Fibroblast of pulmonary artery (primary cell): Measurements from ENCODE around the gene ARNT2.
A peak's percentile ranks its signal among the peaks of the same experiment; 100 is the strongest.

Source experiments
- DNase-seq: peaks from one replicate; pipeline ENCODE4 v3.0.0-alpha.2; 2010; ENCODE audit warnings: low read depth
- H3K4me3 ChIP-seq: replicated peaks from 2 replicates; pipeline ENCODE4 v1.5.1; 2011; ENCODE audit warnings: low read depth, mild to moderate bottlenecking, control low read depth, low read length, moderate library complexity
- TF ChIP-seq, protein P1 (sequence below): IDR thresholded peaks from 2 replicates; pipeline ENCODE4 v1.5.1; 2011; ENCODE audit warnings: mild to moderate bottlenecking, control low read depth, low read length, inconsistent platforms; ENCODE audit errors: missing control alignments

ARNT2 gene

DNA sequence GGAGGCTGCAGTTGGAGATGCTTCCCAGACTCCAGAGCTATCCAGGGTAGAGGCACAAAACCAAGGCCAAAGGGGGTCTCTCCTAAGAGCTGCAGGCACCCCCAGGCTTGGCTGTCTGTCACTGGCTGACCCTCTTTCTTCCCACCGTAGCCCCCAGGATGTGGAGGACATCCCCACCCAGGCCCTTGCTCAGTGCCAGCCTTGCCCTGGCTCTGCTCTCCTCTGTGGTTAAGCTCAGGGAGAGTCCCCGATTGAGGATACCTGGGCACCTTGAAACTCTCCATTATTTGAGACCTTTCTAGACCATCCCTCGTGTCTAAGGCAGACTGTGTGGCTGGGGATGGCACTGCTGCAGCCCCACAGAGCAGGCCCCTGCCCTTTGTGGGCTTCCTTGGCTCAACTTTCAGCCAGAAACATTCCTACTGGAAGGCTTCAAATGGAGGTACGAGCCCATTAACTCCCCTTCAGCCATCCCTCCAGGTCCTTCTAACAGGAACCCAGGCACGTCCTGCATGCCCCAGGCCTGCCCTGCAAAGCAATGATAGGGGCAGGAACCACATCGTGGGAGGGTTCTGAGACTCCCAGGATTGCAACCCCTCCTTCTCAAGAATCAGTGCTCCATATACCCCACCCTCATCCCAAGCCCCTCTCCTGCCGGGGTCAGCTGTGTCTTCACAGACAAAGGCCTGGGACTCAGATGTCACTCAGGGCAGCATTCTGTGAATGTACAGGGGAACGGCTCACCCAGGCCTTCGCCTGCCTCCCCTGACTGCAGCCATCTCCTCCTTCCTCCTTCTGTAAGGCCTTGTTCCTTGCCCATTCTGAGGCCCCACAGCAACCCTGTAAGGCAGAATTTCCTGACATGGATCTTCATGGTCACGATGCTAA lies 188.0 kb downstream of the ARNT2 start:
- no peak overlapping the region for H3K4me3 ChIP-seq
- TF ChIP-seq, protein P1, sequence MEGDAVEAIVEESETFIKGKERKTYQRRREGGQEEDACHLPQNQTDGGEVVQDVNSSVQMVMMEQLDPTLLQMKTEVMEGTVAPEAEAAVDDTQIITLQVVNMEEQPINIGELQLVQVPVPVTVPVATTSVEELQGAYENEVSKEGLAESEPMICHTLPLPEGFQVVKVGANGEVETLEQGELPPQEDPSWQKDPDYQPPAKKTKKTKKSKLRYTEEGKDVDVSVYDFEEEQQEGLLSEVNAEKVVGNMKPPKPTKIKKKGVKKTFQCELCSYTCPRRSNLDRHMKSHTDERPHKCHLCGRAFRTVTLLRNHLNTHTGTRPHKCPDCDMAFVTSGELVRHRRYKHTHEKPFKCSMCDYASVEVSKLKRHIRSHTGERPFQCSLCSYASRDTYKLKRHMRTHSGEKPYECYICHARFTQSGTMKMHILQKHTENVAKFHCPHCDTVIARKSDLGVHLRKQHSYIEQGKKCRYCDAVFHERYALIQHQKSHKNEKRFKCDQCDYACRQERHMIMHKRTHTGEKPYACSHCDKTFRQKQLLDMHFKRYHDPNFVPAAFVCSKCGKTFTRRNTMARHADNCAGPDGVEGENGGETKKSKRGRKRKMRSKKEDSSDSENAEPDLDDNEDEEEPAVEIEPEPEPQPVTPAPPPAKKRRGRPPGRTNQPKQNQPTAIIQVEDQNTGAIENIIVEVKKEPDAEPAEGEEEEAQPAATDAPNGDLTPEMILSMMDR = no peak
- no peak for DNase-seq

GRCh38 chr15:80593486-80594030 lies 189.4 kb downstream of the ARNT2 start:
- TF ChIP-seq, protein P1 = no peak
- no peak overlapping the region for H3K4me3 ChIP-seq
- DNase-seq = no peak

DNA sequence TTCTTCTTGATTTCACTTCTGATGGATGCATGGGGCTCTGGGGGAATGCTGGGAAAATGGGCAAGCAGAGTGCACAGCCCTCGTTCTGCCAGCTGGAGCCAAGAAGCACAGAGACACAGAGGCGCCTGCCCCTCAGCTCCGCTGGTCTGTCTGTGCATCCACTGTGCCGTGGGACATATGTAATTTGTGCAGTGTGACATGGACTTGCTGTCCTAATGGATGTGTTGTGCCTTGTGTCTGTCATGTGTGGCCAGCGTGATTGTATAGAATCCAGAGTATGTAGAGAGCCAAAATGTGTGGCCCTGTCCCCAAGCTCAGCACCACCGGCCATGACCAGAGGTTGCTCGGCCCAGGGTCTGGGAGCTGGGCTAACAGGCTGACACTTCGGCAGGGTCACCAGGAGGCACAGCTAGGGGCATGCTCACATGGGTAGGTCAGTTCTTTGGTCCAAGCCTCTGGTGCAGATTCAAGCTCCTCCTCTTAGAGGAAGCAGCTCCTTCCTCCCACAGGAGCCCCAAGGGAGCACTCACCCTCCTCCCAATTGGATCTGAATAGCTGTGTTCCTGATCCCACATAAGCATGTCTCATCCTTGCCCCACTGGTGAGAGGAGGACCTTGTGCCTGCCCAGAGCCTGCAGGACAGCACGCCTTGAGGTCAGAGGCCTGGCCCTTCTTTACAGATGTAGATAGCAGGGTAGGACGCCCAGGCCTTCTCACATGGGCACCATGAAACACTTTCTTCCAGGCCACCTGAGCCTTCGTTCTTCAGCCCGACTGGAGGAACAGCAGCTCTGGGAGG lies 190.1 kb downstream of the ARNT2 start:
- H3K4me3 ChIP-seq = no peak overlapping the region
- TF ChIP-seq, protein P1 = no peak
- DNase-seq = no peak

DNA sequence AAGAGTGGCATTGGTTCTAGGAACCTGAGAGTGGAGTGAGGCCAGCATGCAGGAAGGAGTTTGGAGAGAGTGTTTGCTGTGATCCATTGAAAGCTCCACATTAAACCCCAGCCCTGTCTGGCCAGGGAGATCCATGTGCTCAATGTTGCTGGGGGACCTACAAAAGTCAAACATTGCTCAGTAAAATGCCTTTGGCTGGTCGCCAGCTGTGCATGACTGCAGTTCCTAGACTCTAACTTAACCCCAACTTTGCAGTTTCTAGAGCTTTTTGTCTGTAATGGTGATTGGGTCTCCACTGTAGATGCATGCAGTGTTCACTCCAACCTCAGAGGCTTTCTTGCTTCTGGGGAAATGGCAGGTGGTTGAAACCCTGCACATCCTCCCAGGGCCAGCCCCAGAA lies 191.2 kb downstream of the ARNT2 start:
- no peak overlapping the region for H3K4me3 ChIP-seq
- DNase-seq = peak; percentile 51
- TF ChIP-seq, protein P1 = no peak

DNA sequence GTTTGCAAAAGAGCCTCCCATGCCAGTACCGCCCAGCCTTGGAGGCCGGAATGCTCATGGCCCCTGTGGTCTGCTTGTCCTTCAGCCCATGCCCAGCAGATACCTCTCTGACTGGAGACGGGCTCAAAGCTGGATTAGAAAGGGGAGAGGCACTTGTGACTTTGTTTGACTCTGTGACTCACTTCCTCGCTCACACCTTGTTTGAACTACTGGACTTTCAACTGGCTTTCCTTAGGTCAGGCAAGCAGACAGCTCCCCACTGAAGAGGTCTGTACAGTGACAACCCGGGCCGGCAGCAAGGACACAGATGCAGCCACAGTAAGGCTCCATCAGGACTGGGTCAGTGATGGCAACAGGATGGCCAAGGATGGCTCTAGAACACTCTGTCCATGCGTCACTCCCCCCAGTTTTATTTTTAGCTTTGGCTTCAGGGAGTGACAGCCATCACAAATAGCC lies 192.4 kb downstream of the ARNT2 start:
- TF ChIP-seq, protein P1 = no peak
- no peak overlapping the region for H3K4me3 ChIP-seq
- no peak for DNase-seq

DNA sequence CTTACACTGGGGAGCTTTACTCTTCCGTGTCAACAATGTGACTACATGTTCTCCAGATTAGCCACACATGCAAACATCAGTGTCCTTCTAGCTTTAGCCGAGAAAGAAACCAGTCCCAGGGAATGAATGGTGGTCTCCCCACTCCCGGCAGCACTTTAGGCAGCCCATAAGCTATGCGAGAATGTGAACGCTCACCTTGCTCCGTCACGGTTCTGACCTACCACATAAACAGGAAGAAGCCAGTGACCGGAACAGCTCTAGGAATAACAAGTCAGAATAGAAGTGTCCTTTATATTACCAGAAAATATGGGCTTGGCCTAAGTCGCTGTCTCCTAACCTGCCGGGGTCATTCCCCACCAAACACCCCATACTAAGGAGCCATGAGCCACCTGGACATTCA lies 192.9 kb downstream of the ARNT2 start:
- TF ChIP-seq, protein P1 = no peak
- DNase-seq = no peak
- no peak overlapping the region for H3K4me3 ChIP-seq
